GM18870 (cell line): Measurements from ENCODE around the gene TNNI2.

Source experiments
- ATAC-seq: cut with Tn5 transposase; IDR thresholded peaks from one replicate; pipeline ENCODE4 v1.9.1; 2021; ENCODE audit warnings: moderate library complexity; ENCODE audit not compliant: unreplicated experiment

The TNNI2 gene

DNA sequence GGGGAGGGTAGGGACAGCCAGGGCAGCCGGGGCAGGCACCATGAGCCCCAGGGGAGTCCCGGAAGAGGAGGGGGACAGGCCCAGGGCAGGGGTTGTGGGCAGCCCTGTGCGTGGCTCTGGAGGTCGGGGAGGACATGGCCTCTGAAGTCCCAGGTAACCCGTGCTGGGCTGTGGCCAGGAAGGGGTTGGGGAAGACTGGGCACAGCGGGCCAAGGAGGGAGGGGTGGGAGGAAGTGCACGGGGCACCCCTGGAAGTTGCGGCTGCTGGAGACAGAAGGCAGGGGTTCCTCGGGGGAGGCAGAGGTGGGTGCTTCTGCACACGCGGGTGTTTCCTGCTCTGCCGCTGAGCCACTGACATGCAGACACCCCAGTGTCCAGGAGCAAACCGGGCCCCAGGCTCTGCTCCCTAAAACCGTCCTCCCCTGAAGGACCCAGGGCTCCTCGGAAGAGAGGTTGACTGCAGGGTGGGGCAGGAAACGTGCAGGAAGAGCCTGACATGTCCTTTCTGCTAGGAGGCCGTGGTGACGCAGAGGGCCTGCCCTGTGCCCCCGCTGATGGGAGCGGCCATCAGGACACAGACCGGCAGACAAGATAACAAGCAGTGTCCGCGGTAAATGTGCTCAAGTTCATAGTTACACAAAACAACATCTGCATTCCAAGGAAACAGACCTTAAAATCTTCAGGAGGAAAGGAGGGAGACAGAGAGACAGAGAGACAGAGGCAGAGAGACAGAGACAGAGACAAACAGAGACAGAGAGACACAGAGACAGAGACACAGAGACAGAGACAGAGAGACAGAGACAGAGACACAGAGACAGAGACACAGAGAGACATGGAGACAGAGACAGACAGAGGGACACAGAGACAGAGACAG, 5.7 kb downstream of the TNNI2 start:
- no peak for ATAC-seq

DNA sequence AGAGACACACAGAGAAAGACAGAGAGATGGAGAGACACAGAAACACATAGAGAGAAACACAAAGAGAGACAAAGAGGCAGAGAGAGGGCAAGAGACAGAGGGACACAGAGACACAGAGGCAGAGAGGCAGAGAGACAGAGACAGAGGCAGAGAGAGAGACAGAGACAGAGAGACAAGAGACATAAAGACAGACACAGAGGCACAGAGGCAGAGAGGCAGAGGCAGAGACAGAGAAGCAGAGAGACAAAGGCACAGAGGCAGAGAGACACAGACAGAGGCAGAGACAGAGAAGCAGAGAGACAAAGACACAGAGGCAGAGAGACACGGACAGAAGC, 6.3 kb downstream of the TNNI2 start:
- ATAC-seq: no peak

- no peak for ATAC-seq
Observed at GRCh38 chr11:1845561-1846452, 7.0 kb downstream of the TNNI2 start.

DNA sequence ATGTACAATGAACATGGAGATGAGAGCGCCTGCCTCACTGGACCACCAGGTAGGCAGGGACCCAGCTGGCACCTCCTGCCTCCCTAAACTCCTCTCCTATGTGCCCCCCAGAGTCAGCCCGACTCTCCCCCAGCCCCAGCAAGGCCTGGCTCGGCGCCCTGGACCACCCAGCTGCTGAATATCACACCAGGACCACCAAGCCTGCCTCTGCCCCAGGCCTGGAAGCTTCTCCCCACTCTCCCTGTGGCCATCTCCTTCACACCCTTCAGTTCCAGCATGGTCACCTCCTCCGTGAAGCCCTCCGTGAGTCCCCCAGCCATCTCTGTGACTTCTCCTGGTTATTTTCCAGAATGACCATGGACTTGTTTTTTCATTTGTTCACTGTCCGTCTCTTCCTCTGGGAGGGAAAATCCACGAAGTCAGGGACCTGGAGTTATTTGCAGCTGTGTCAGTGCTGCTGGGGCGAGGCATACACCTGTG, 7.7 kb downstream of the TNNI2 start:
- no peak for ATAC-seq

DNA sequence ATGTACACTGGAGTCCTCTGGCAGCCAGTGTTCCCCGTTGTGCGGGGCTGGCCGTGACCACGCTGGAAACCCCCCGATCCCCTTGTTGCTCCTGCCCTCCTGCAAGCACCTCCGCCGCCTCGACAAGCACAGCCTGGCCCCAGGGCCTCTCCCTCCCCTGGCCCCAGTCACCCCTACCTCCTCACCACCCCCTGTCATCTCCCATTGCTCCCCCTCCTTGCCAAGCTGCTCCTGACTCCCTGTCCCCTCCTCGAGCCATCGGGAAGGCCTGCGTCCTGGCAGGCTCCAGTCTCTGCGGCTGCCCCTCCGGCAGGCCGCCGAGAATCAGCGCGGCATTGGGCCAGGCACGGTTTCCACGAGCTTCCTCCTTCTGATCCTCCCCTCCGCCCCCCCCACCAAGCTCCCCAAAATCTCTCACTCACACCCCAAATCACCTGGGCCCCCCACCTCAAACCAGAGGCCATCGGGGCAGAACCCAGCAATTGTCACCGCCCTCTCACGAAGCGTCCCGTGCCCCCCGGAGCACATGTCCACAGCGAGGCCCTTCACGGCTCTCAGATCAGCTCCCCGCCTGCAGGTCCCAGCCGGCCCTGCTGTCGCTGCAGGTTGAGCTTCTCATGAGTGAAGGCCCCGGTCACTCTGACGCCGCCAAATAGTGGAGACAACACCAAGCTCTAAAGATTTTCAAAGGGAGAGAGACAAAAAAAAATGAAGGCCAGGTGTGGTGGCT, 8.4 kb downstream of the TNNI2 start:
- ATAC-seq: no peak

GRCh38 chr11:1847926-1848639, 9.3 kb downstream of the TNNI2 start:
- no peak for ATAC-seq

DNA sequence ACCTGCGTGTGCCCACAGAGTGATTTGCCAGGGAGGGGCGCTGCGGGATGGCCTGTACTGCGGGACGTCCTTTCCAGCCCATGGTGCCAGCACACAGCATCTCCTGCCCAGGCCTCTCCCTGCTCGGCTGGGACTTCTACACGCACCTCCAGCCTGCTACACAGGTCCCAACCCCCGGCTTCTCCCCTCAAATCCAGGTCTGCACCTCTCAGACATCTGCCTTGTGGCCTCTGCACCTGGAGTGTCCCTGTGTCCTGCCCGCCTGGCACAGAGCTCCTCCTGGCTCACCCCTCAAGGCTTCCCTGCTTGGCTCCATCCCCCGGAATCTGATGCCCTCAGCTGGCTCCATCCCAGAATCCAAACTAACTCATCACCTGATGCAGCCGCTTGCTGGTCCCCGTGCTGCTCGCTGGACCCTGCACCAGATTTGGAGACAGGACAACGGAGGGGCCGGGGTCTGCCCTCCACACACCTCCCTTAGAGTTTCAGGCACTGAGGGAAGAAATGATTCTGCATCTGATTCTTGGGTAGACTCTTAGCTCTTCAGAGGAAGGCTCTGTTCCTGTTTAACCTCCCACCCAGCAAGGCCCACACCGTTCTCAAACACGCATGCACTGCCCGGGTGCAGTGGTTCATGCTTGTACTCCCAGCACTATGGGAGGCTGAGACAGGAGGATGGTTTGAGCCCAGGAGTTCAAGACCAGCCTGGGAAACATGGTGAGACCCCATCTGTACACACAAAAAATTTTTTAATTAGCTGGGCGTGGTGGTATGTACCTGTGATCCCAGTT, 10.1 kb downstream of the TNNI2 start:
- ATAC-seq: no peak

- no peak for ATAC-seq
Observed at GRCh38 chr11:1851468-1852180, 12.8 kb downstream of the TNNI2 start.

- ATAC-seq: no peak
Observed at GRCh38 chr11:1852271-1852876, 13.6 kb downstream of the TNNI2 start.

GRCh38 chr11:1852877-1853276, 14.1 kb downstream of the TNNI2 start, which contains the start of gene LSP1:
TSS of gene LSP1 (plus strand) at chr11:1853084. CDS start at chr11:1853145, 61 bp downstream.
- no peak for ATAC-seq

DNA sequence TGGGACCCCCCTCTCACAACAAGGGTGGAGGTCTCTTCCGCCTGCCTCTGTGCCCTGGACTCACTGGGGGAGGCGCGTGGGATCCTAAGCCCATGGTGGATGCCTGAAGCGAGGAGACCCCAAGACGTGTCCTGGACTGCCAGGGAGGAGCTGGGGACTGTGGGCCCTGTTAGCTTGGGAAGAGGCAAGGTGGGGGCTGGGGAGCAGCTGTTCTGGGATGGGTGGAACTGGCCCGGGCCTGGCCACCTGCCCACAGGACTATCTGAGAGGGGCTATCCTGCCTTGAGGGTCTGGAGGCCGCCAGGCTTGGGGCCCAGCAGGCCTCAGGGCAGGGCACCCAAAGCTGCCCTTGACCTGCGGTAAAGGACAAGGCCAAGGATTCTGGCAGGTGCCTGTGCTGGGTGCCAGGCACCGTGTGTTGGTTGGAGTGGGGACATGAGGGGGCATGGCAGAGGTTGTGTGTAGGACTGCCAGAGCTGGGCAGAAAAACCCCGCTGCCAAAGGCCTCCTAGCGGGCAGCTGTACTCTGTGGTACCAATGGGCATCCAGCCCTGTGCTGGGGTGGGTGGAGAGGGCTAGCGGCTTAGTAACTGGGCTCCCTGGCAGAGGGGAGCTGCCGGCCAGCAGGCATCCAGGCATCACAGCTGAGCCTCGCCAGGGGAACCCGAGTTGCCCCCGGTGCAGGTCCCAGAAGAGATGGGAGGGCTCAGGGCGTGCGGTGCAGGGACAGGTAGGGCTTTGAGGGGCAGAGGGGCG, 14.8 kb downstream of the TNNI2 start:
- ATAC-seq: no peak

GRCh38 chr11:1854132-1854948, 15.6 kb downstream of the TNNI2 start:
- ATAC-seq: peak; percentile 8

- ATAC-seq: peak; percentile 25
Observed at GRCh38 chr11:1854949-1855885, 16.4 kb downstream of the TNNI2 start.

- ATAC-seq: no peak
Observed at GRCh38 chr11:1855886-1856265, 17.1 kb downstream of the TNNI2 start.

GRCh38 chr11:1856306-1857005, 17.7 kb downstream of the TNNI2 start:
- no peak for ATAC-seq
